Measurements from ENCODE around the gene CDKN2AIP. TPM values are rescaled to one million over a fixed set of nuclear protein-coding genes. Genes with fewer than 3 reads are reported as not detected.
"Not testable (repeated sequence)": the region's sequence is repeated elsewhere in the genome, so short reads cannot be mapped to it uniquely, and the experiment has no call there.

CDKN2AIP gene
- total and polyA plus RNA-seq, 4 donors = 17.1 to 27.5 (median 21.2) TPM

DNA sequence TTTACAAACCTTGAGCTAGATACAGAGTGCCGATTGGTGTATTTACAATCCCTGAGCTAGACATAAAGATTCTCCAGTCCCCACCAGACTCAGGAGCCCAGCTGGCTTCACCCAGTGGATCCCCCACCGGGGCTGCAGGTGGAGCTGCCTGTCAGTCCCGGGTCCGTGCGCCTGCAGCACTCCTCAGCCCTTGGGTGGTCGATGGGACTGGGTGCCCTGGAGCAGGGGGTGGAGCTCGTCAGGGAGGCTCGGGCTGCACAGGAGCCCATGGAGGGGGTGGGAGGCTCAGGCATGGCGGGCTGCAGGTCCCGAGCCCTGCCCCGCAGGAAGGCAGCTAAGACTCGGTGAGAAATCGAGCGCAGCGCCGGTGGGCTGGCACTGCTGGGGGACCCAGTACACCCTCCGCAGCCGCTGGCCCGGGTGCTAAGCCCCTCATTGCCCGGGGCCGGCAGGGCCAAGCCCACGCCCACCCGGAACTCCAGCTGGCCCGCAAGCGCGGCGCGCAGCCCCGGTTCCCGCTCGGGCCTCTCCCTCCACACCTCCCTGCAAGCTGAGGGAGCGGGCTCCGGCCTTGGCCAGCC, 38.2 kb downstream of the CDKN2AIP start:
- not testable (repeated sequence) for H3K9me3 ChIP-seq (ENCODE audit: control insufficient read depth, insufficient read depth, low read length); H3K36me3 ChIP-seq (ENCODE audit: control insufficient read depth, insufficient read depth, low read length); H3K4me1 ChIP-seq (ENCODE audit: control insufficient read depth, insufficient read depth, low read length); DNase-seq (ENCODE audit: low read depth in 4 of 6, low spot score in 6 of 6); H3K27me3 ChIP-seq (ENCODE audit: control insufficient read depth, insufficient read depth, low read length); H3K27ac ChIP-seq (ENCODE audit: low read depth, low read length); H3K4me3 ChIP-seq (ENCODE audit: low read depth, low read length)
- 98% methylated on average over 11 of the region's 33 CpGs for WGBS (ENCODE audit: insufficient coverage)

DNA sequence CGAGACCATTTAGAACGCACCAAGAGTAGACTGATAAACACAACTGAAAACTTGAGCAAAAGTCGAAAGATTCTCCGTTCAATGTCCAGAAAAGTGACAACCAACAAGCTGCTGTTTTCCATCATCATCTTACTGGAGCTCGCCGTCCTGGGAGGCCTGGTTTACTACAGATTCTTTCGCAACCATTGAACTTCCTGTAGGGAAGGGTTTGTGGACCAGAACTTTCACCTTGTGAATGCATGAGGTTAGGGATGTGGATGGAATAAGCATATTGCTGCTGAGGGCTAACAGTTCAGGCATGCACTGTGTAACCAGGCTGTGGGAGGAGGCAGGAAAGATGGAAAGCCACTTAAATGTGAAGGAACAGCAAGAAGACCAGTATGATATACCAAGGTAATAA, 39.6 kb downstream of the CDKN2AIP start:
- 97% methylated on average over 7 of the region's 7 CpGs for WGBS (ENCODE audit: insufficient coverage)
- DNase-seq (ENCODE audit: low read depth in 4 of 6, low spot score in 6 of 6) = no peak
- Histone ChIP-seq H3K36me3 (ENCODE audit: control insufficient read depth, insufficient read depth, low read length) (peaks cover 2% of the 10 kb centered on the region), H3K4me3 (ENCODE audit: low read depth, low read length) (no peak overlapping the region), H3K9me3 (ENCODE audit: control insufficient read depth, insufficient read depth, low read length) (no peaks in the 10 kb centered on the region), H3K27ac (ENCODE audit: low read depth, low read length) (no peak overlapping the region), H3K27me3 (ENCODE audit: control insufficient read depth, insufficient read depth, low read length) (no peaks in the 10 kb centered on the region), H3K4me1 (ENCODE audit: control insufficient read depth, insufficient read depth, low read length) (no peaks in the 10 kb centered on the region)

- H3K9me3 ChIP-seq (ENCODE audit: control insufficient read depth, insufficient read depth, low read length) = no peaks in the 10 kb centered on the region
- H3K4me1 ChIP-seq (ENCODE audit: control insufficient read depth, insufficient read depth, low read length) = no peaks in the 10 kb centered on the region
- H3K36me3 ChIP-seq (ENCODE audit: control insufficient read depth, insufficient read depth, low read length) = peaks cover 2% of the 10 kb centered on the region
- no peaks in the 10 kb centered on the region for H3K27me3 ChIP-seq (ENCODE audit: control insufficient read depth, insufficient read depth, low read length)
- no peak for DNase-seq (ENCODE audit: low read depth in 4 of 6, low spot score in 6 of 6)
- WGBS (ENCODE audit: insufficient coverage) = 100% methylated on average over 6 of the region's 11 CpGs
- H3K27ac ChIP-seq (ENCODE audit: low read depth, low read length) = no peak overlapping the region
- H3K4me3 ChIP-seq (ENCODE audit: low read depth, low read length) = no peak overlapping the region
These were observed 41.1 kb downstream of the CDKN2AIP start for GRCh38 chr4:183485411-183486160.

GRCh38 chr4:183492791-183493222, 48.4 kb downstream of the CDKN2AIP start:
- Histone ChIP-seq H3K36me3 (ENCODE audit: control insufficient read depth, insufficient read depth, low read length) (peaks cover 10% of the 10 kb centered on the region), H3K9me3 (ENCODE audit: control insufficient read depth, insufficient read depth, low read length) (no peaks in the 10 kb centered on the region), H3K27ac (ENCODE audit: low read depth, low read length) (no peak overlapping the region), H3K4me1 (ENCODE audit: control insufficient read depth, insufficient read depth, low read length) (no peaks in the 10 kb centered on the region), H3K4me3 (ENCODE audit: low read depth, low read length) (no peak overlapping the region), H3K27me3 (ENCODE audit: control insufficient read depth, insufficient read depth, low read length) (no peaks in the 10 kb centered on the region)
- no peak for DNase-seq (ENCODE audit: low read depth in 4 of 6, low spot score in 6 of 6)
- WGBS (ENCODE audit: insufficient coverage) = 100% methylated on average over 3 of the region's 3 CpGs

DNA sequence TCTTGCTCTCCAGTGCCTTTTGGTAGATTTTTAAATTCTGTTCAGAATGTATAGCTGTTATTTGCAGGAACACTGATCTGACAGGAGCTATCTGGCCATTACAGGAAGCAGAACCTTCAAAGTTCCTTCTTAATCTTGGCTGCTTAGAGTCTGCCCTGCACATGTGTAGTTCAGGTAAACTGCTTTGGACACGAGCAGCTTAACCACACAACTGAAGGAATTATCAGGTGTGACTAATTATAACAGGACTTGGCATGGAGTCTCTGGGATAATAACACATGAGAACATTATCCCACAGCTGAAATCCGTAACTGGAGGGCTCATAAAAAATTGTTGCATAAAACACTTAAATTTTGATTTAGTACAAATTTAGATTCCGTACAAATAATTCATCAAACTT, 48.8 kb downstream of the CDKN2AIP start:
- no peak for DNase-seq (ENCODE audit: low read depth in 4 of 6, low spot score in 6 of 6)
- Histone ChIP-seq H3K4me1 (ENCODE audit: control insufficient read depth, insufficient read depth, low read length) (no peaks in the 10 kb centered on the region), H3K27me3 (ENCODE audit: control insufficient read depth, insufficient read depth, low read length) (no peaks in the 10 kb centered on the region), H3K4me3 (ENCODE audit: low read depth, low read length) (no peak overlapping the region), H3K9me3 (ENCODE audit: control insufficient read depth, insufficient read depth, low read length) (no peaks in the 10 kb centered on the region), H3K27ac (ENCODE audit: low read depth, low read length) (no peak overlapping the region), H3K36me3 (ENCODE audit: control insufficient read depth, insufficient read depth, low read length) (peaks cover 10% of the 10 kb centered on the region)
- no CpG with 5 or more reads among the region's 3 CpGs for WGBS (ENCODE audit: insufficient coverage)

DNA sequence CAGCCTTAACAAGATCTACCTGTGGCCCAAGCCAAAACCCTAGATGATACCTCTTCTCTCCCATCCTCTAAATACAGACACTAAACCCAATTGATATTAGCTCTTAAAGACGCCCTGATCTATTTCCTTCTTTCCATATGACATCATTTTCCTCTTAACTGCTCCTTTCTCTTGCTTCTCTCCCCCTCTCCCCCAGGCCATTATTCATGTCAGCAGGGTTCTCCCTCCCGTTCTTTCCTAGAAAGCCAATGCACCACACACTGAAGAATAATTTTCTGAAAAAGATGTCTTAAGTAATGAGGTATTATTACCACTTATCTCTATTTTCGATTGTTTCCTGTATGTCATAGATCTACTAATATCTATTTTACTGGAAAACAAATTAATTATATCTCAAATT, 50.7 kb downstream of the CDKN2AIP start:
- H3K36me3 ChIP-seq (ENCODE audit: control insufficient read depth, insufficient read depth, low read length) = peaks cover 10% of the 10 kb centered on the region
- no peak for DNase-seq (ENCODE audit: low read depth in 4 of 6, low spot score in 6 of 6)
- no peaks in the 10 kb centered on the region for H3K4me1 ChIP-seq (ENCODE audit: control insufficient read depth, insufficient read depth, low read length)
- 92% methylated on average over 1 of the region's 3 CpGs for WGBS (ENCODE audit: insufficient coverage)
- H3K27ac ChIP-seq (ENCODE audit: low read depth, low read length) = no peak overlapping the region
- H3K27me3 ChIP-seq (ENCODE audit: control insufficient read depth, insufficient read depth, low read length) = no peaks in the 10 kb centered on the region
- no peak overlapping the region for H3K4me3 ChIP-seq (ENCODE audit: low read depth, low read length)
- no peaks in the 10 kb centered on the region for H3K9me3 ChIP-seq (ENCODE audit: control insufficient read depth, insufficient read depth, low read length)

Other genes starting within 250 kb of the CDKN2AIP start
- gene CLDN22, start 124.4 kb upstream of the CDKN2AIP start, total RNA-seq = under 1 TPM in 1 of 2 donors, not detected in 1; 0.06 TPM
- gene CLDN22, start 124.4 kb upstream of the CDKN2AIP start, polyA plus RNA-seq (ENCODE audit: insufficient read length in 2 of 2) = 1 to 10 TPM; 1.5 to 1.6 TPM
- gene CLDN24, start 122.2 kb upstream of the CDKN2AIP start, total RNA-seq = not detected
- under 1 TPM in 1 of 2 donors, not detected in 1; 0.44 TPM for gene CLDN24, start 122.2 kb upstream of the CDKN2AIP start, polyA plus RNA-seq (ENCODE audit: insufficient read length in 2 of 2)
- gene ING2, start 60.4 kb downstream of the CDKN2AIP start, total RNA-seq = 10 to 100 TPM; 19.6 to 23.0 TPM
- gene ING2, start 60.4 kb downstream of the CDKN2AIP start, polyA plus RNA-seq (ENCODE audit: insufficient read length in 2 of 2) = 10 to 100 TPM; 19.9 to 22.5 TPM
- gene RWDD4, start 214.5 kb downstream of the CDKN2AIP start, total RNA-seq = 10 to 100 TPM; 22.2 to 31.1 TPM
- gene RWDD4, start 214.5 kb downstream of the CDKN2AIP start, polyA plus RNA-seq (ENCODE audit: insufficient read length in 2 of 2) = 10 to 100 TPM; 20.9 to 26.1 TPM
- 10 to 100 TPM; 53.0 to 68.3 TPM for gene TRAPPC11, start 214.7 kb downstream of the CDKN2AIP start, total RNA-seq
- gene TRAPPC11, start 214.7 kb downstream of the CDKN2AIP start, polyA plus RNA-seq (ENCODE audit: insufficient read length in 2 of 2) = 10 to 100 TPM; 35.6 to 39.3 TPM